H1 (cell line): ENCODE measurements around the gene TBC1D26. TPM values are rescaled to one million over a fixed set of nuclear protein-coding genes. Genes with fewer than 3 reads are reported as not detected.
"Not testable (repeated sequence)": the region's sequence is repeated elsewhere in the genome, so short reads cannot be mapped to it uniquely, and the experiment has no call there.

Source experiments
- CTCF ChIA-PET: fragments of 300-600 bp; sonication (Branson Sonifier 250); formaldehyde crosslinking; loops from one replicate; lab custom pipeline; 2021; ENCODE audit not compliant: partially characterized antibody; lab: Charles Lee
- POLR2A ChIA-PET: fragments of 300-600 bp; sonication (Branson Sonifier 250); formaldehyde crosslinking; loops from one replicate; lab custom pipeline; 2021; ENCODE audit warnings: inconsistent platforms; ENCODE audit not compliant: partially characterized antibody; lab: Charles Lee
- DNase-seq, 2 experiments: peaks; one replicate each; pipeline versions ENCODE4 v3.0.0 to v3.0.0-alpha.2; 2010 to 2022; ENCODE audit warnings: low spot score in 2 of 2, low read depth in 1 of 2, mixed read lengths in 1 of 2
- FAIRE-seq: peaks from 2 replicates; lab custom pipeline; 2011; peaks lifted over from hg19 to GRCh38; lab: Jason Lieb, UNC
- H2AFZ ChIP-seq: 2 replicates; pipeline ENCODE4 v1.8.1; 2012; ENCODE audit warnings: low read length, inconsistent platforms
- H2AK5ac ChIP-seq: 2 replicates; pipeline ENCODE4 v1.6.1; 2013; ENCODE audit warnings: low read depth, low read length
- H2BK120ac ChIP-seq: replicated peaks from 2 replicates; pipeline ENCODE3; 2013; ENCODE audit warnings: low read depth, low read length, inconsistent platforms
- H2BK12ac ChIP-seq: 2 replicates; pipeline ENCODE4 v1.6.1; 2013; ENCODE audit warnings: low read depth, low read length
- H2BK15ac ChIP-seq: 2 replicates; pipeline ENCODE4 v1.6.1; 2013; ENCODE audit warnings: low read length
- H2BK20ac ChIP-seq: 2 replicates; pipeline ENCODE4 v1.6.1; 2013; ENCODE audit warnings: low read length
- H2BK5ac ChIP-seq: 2 replicates; pipeline ENCODE4 v1.6.1; 2013; ENCODE audit warnings: low read depth, low read length
- H3K14ac ChIP-seq: 2 replicates; pipeline ENCODE4 v1.6.1; 2013; ENCODE audit warnings: inconsistent platforms; ENCODE audit not compliant: insufficient read length
- H3K18ac ChIP-seq: 2 replicates; pipeline ENCODE4 v1.6.1; 2013; ENCODE audit warnings: low read length; ENCODE audit errors: extremely low read depth
- H3K23ac ChIP-seq: 2 replicates; pipeline ENCODE4 v1.6.1; 2013; ENCODE audit warnings: inconsistent platforms; ENCODE audit not compliant: insufficient read length
- H3K23me2 ChIP-seq: 2 replicates; pipeline ENCODE4 v1.6.1; 2013; ENCODE audit warnings: low read depth, low read length
- H3K27ac ChIP-seq: 2 replicates; pipeline ENCODE4 v1.6.1; 2011; ENCODE audit warnings: low read depth, low read length, inconsistent platforms
- H3K27me3 ChIP-seq, 4 experiments: replicated peaks in 1 of 4; 1 replicate in 1 of 4; 2 replicates in 3 of 4; pipeline versions ENCODE4 v1.6.1 to v1.8.1; 2011 to 2013; ENCODE audit warnings: low read length in 3 of 4, mild to moderate bottlenecking in 3 of 4, inconsistent platforms in 2 of 4, mixed read lengths in 2 of 4, moderate library complexity in 1 of 4; ENCODE audit not compliant: control insufficient read depth in 3 of 4, insufficient read depth in 3 of 4; ENCODE audit errors: extremely low read depth in 1 of 4
- H3K36me3 ChIP-seq, 4 experiments: 2 replicates each; pipeline versions ENCODE4 v1.6.1 to v1.8.1; 2011 to 2013; ENCODE audit warnings: mild to moderate bottlenecking in 4 of 4, low read length in 3 of 4, moderate library complexity in 2 of 4, control low read depth in 1 of 4, inconsistent platforms in 1 of 4; ENCODE audit not compliant: insufficient read depth in 4 of 4, control insufficient read depth in 2 of 4
- H3K4ac ChIP-seq: replicated peaks from 2 replicates; pipeline ENCODE3; 2013; ENCODE audit warnings: low read length, low read depth, mixed read lengths, inconsistent platforms; ENCODE audit not compliant: insufficient read length
- H3K4me1 ChIP-seq, 4 experiments: replicated peaks in 1 of 4; 1 replicate in 1 of 4; 2 replicates in 3 of 4; pipeline versions ENCODE4 v1.6.1 to v1.8.1; 2011 to 2013; ENCODE audit warnings: low read length in 3 of 4, inconsistent platforms in 2 of 4, mixed read lengths in 1 of 4; ENCODE audit not compliant: insufficient read depth in 4 of 4, control insufficient read depth in 3 of 4
- H3K4me2 ChIP-seq, 2 experiments: 2 replicates each; pipeline versions ENCODE4 v1.6.1 to v1.8.1; 2011 to 2013; ENCODE audit warnings: low read depth in 2 of 2, low read length in 2 of 2, control low read depth in 1 of 2, inconsistent platforms in 1 of 2, mild to moderate bottlenecking in 1 of 2; ENCODE audit not compliant: insufficient read depth in 1 of 2
- H3K4me3 ChIP-seq, 4 experiments: fragments of 200-600, 300-600 bp in 1 of 4; sonication (generic), shearing (Covaris generic), sonication (Bioruptor Twin) in 1 of 4; 2 replicates each; pipeline versions ENCODE4 v1.5.1 to v1.8.1; 2011 to 2016; ENCODE audit warnings: low read length in 4 of 4, low read depth in 3 of 4, control low read depth in 2 of 4, inconsistent platforms in 2 of 4, mild to moderate bottlenecking in 2 of 4, mixed read lengths in 1 of 4, moderate library complexity in 1 of 4; ENCODE audit not compliant: insufficient read depth in 2 of 4; ENCODE audit errors: extremely low read depth in 1 of 4
- H3K56ac ChIP-seq: replicated peaks from 2 replicates; pipeline ENCODE3; 2013; ENCODE audit warnings: low read depth, mild to moderate bottlenecking, mixed read lengths, low read length, inconsistent platforms; ENCODE audit not compliant: insufficient read length
- H3K79me1 ChIP-seq: 2 replicates; pipeline ENCODE4 v1.6.1; 2013; ENCODE audit warnings: low read depth, low read length, control low read depth
- H3K79me2 ChIP-seq, 2 experiments: 2 replicates each; pipeline versions ENCODE4 v1.6.1 to v1.8.1; 2012 to 2013; ENCODE audit warnings: low read length in 2 of 2, mild to moderate bottlenecking in 2 of 2, inconsistent platforms in 1 of 2; ENCODE audit not compliant: insufficient read depth in 2 of 2, control insufficient read depth in 1 of 2
- H3K9ac ChIP-seq, 4 experiments: replicated peaks in 1 of 4; 1 replicate in 1 of 4; 2 replicates in 3 of 4; pipeline versions ENCODE4 v1.6.1 to v1.8.1; 2011 to 2013; ENCODE audit warnings: low read depth in 3 of 4, low read length in 3 of 4, control low read depth in 2 of 4, mild to moderate bottlenecking in 2 of 4, moderate library complexity in 2 of 4, inconsistent platforms in 1 of 4; ENCODE audit errors: extremely low read depth in 1 of 4
- H3K9me3 ChIP-seq, 2 experiments: 2 replicates each; pipeline versions ENCODE4 v1.6.1 to v1.8.1; 2012 to 2013; ENCODE audit warnings: mild to moderate bottlenecking in 2 of 2, moderate library complexity in 2 of 2, control low read depth in 1 of 2, inconsistent platforms in 1 of 2, low read depth in 1 of 2, low read length in 1 of 2, mixed read lengths in 1 of 2; ENCODE audit not compliant: insufficient read depth in 2 of 2
- H4K20me1 ChIP-seq, 2 experiments: replicated peaks in 1 of 2; 2 replicates each; pipeline versions ENCODE3 to v1.8.1; 2011 to 2013; ENCODE audit warnings: inconsistent platforms in 2 of 2, low read length in 2 of 2, mild to moderate bottlenecking in 1 of 2; ENCODE audit not compliant: insufficient read depth in 2 of 2, control insufficient read depth in 1 of 2
- H4K5ac ChIP-seq: 2 replicates; pipeline ENCODE4 v1.6.1; 2013; ENCODE audit warnings: low read length, low read depth, mixed read lengths, inconsistent platforms; ENCODE audit not compliant: insufficient read length
- H4K8ac ChIP-seq: 2 replicates; pipeline ENCODE4 v1.8.0; 2013; ENCODE audit warnings: mild to moderate bottlenecking, moderate library complexity, low read length, inconsistent platforms; ENCODE audit not compliant: insufficient read depth; ENCODE audit errors: extremely low read depth
- H4K91ac ChIP-seq: replicated peaks from 2 replicates; pipeline ENCODE3; 2013; ENCODE audit warnings: low read length, mixed read lengths, inconsistent platforms; ENCODE audit not compliant: insufficient read length
- ZNF274 ChIP-seq: IDR thresholded peaks from 2 replicates; pipeline ENCODE4 v1.7.0; 2012; ENCODE audit warnings: low read length, borderline replicate concordance; ENCODE audit errors: extremely low read depth
- WGBS, 2 experiments: shearing (Covaris generic) in 1 of 2; methylation state at CpG; one replicate each; pipeline versions ENCODE4 v1.1.6 to v1.1.7; 2013 to 2015; ENCODE audit warnings: low lambda C conversion rate in 2 of 2, mixed read lengths in 2 of 2, inconsistent platforms in 1 of 2, low coverage in 1 of 2, missing lambda C conversion rate in 1 of 2; ENCODE audit not compliant: insufficient replicate concordance in 2 of 2, insufficient coverage in 1 of 2, insufficient read length in 1 of 2; ENCODE audit errors: extremely low coverage in 1 of 2, missing lambda C conversion rate in 1 of 2; 5-methylcytosine and 5-hydroxymethylcytosine counted together
- polyA plus RNA-seq, 7 experiments: library from polyadenylated mRNA; depleted of rRNA in 3 of 7; stranded (reverse) in 5 of 7; unstranded in 2 of 7; fragments of >200 nt in 5 of 7; fragments of 200-250 nt in 2 of 7; gene quantifications; 1 replicate in 5 of 7; 2 replicates in 1 of 7; 4 replicates in 1 of 7; pipeline versions ENCODE4 v1.2.1 to v1.2.3, GENCODE V29; 2011 to 2013; ENCODE audit warnings: missing spikeins in 2 of 7, mixed read lengths in 2 of 7
- total RNA-seq: library from RNA; stranded (reverse); fragmentation: NEBNext Ultra II Directional; extraction: Animal tissue kit (Norgen Biotek cat#: 25700); gene quantifications from 2 replicates; pipeline ENCODE4 v1.2.1, GENCODE V29; 2021

Gene TBC1D26
- total and polyA plus RNA-seq, 2 of the 8 experiments (the other 6 are each of a cell fraction or from before 2014, with no cell fraction given): 0.84 to 1.4 TPM

GRCh38 chr17:15716601-15717563, 15.2 kb upstream of the TBC1D26 start:
- H3K79me1 ChIP-seq, H4K5ac ChIP-seq, H4K91ac ChIP-seq, H3K9ac ChIP-seq, H2AK5ac ChIP-seq, DNase-seq, H3K14ac ChIP-seq, H2AFZ ChIP-seq, H2BK20ac ChIP-seq, H3K79me2 ChIP-seq, POLR2A ChIA-PET, H3K4me2 ChIP-seq, H3K18ac ChIP-seq, H2BK120ac ChIP-seq, H3K23ac ChIP-seq, H4K8ac ChIP-seq, H3K56ac ChIP-seq, H3K27ac ChIP-seq, CTCF ChIA-PET, H2BK12ac ChIP-seq, H4K20me1 ChIP-seq, H2BK15ac ChIP-seq, H3K4me1 ChIP-seq, H2BK5ac ChIP-seq, H3K23me2 ChIP-seq, H3K27me3 ChIP-seq, H3K4ac ChIP-seq: not testable (repeated sequence)
- FAIRE-seq: peak; percentile 72
- Histone ChIP-seq H3K36me3 (peaks cover 0 to 60% (median 28%) of the 10 kb centered on the region in 4 experiments; a peak in 4 of 8 replicates), H3K9me3 (peaks cover 27 to 30% of the 10 kb centered on the region in 2 experiments), H3K4me3 (peak overlapping the region in 1 of 4 experiments; percentile 17; a peak in 1 of 8 replicates)
- TF ChIP-seq ZNF274: peak; percentile 75
- 92% methylated on average over 10 of the region's 11 CpGs; no CpG with 5 or more reads in 1 of the 2 experiments for WGBS, 2 experiments
